HG03066 (cell line): ENCODE data around the gene ALLC.

Source experiments
- ATAC-seq: cut with Tn5 transposase; IDR thresholded peaks from one replicate; pipeline ENCODE4 v1.9.1; 2021; ENCODE audit warnings: low read depth; ENCODE audit not compliant: unreplicated experiment

The ALLC gene

GRCh38 chr2:3705782-3706181 is 47.8 kb downstream of the ALLC start:
- no peak for ATAC-seq

- ATAC-seq = no peak
Measured at GRCh38 chr2:3706892-3707291, 48.9 kb downstream of the ALLC start.

GRCh38 chr2:3708576-3708975 is 50.6 kb downstream of the ALLC start:
- ATAC-seq = no peak

- no peak for ATAC-seq
Measured at GRCh38 chr2:3709225-3709624, 51.2 kb downstream of the ALLC start.

GRCh38 chr2:3712424-3712823 is 54.4 kb downstream of the ALLC start:
- no peak for ATAC-seq

- ATAC-seq = no peak
Measured at GRCh38 chr2:3712831-3713503, 55.0 kb downstream of the ALLC start.

- ATAC-seq = no peak
Measured at GRCh38 chr2:3718679-3719078, 60.7 kb downstream of the ALLC start.

- ATAC-seq = no peak
Measured at GRCh38 chr2:3725002-3725401, 67.0 kb downstream of the ALLC start.

- no peak for ATAC-seq
Measured at GRCh38 chr2:3725458-3726250, 67.7 kb downstream of the ALLC start.

GRCh38 chr2:3726511-3726910 is 68.5 kb downstream of the ALLC start:
- ATAC-seq = no peak

GRCh38 chr2:3727397-3728045 is 69.5 kb downstream of the ALLC start:
- ATAC-seq = no peak

- ATAC-seq = no peak
Measured at GRCh38 chr2:3728104-3729054, 70.4 kb downstream of the ALLC start.

- ATAC-seq = no peak
Measured at GRCh38 chr2:3729055-3729448, 71.1 kb downstream of the ALLC start.

GRCh38 chr2:3729786-3730185 is 71.8 kb downstream of the ALLC start:
- no peak for ATAC-seq

- ATAC-seq = no peak
Measured at GRCh38 chr2:3730646-3731045, 72.6 kb downstream of the ALLC start.

GRCh38 chr2:3731829-3732228 is 73.8 kb downstream of the ALLC start:
- ATAC-seq = no peak

- ATAC-seq = no peak
Measured at GRCh38 chr2:3736112-3736511, 78.1 kb downstream of the ALLC start.

GRCh38 chr2:3737128-3737527 is 79.1 kb downstream of the ALLC start:
- ATAC-seq = no peak

- ATAC-seq = no peak
Measured at GRCh38 chr2:3738454-3738853, 80.5 kb downstream of the ALLC start.

- no peak for ATAC-seq
Measured at GRCh38 chr2:3739313-3739712, 81.3 kb downstream of the ALLC start.

- no peak for ATAC-seq
Measured at GRCh38 chr2:3741396-3741795, 83.4 kb downstream of the ALLC start.
